H1 (cell line): ENCODE data around the gene FAM53A. TPM values are rescaled to one million over a fixed set of nuclear protein-coding genes. Genes with fewer than 3 reads are reported as not detected.

ENCODE experiments used
- CTCF ChIA-PET: fragments of 300-600 bp; sonication (Branson Sonifier 250); formaldehyde crosslinking; loops from one replicate; lab custom pipeline; 2021; ENCODE audit not compliant: partially characterized antibody; lab: Charles Lee
- POLR2A ChIA-PET: fragments of 300-600 bp; sonication (Branson Sonifier 250); formaldehyde crosslinking; loops from one replicate; lab custom pipeline; 2021; ENCODE audit warnings: inconsistent platforms; ENCODE audit not compliant: partially characterized antibody; lab: Charles Lee
- DNase-seq, 2 experiments: peaks; one replicate each; pipeline versions ENCODE4 v3.0.0 to v3.0.0-alpha.2; 2010 to 2022; ENCODE audit warnings: low spot score in 2 of 2, low read depth in 1 of 2, mixed read lengths in 1 of 2
- FAIRE-seq: peaks from 2 replicates; lab custom pipeline; 2011; peaks lifted over from hg19 to GRCh38; lab: Jason Lieb, UNC
- H2AFZ ChIP-seq: 2 replicates; pipeline ENCODE4 v1.8.1; 2012; ENCODE audit warnings: low read length, inconsistent platforms
- H2AK5ac ChIP-seq: 2 replicates; pipeline ENCODE4 v1.6.1; 2013; ENCODE audit warnings: low read depth, low read length
- H2BK120ac ChIP-seq: replicated peaks from 2 replicates; pipeline ENCODE3; 2013; ENCODE audit warnings: low read depth, low read length, inconsistent platforms
- H2BK12ac ChIP-seq: 2 replicates; pipeline ENCODE4 v1.6.1; 2013; ENCODE audit warnings: low read depth, low read length
- H2BK15ac ChIP-seq: 2 replicates; pipeline ENCODE4 v1.6.1; 2013; ENCODE audit warnings: low read length
- H2BK20ac ChIP-seq: 2 replicates; pipeline ENCODE4 v1.6.1; 2013; ENCODE audit warnings: low read length
- H2BK5ac ChIP-seq: 2 replicates; pipeline ENCODE4 v1.6.1; 2013; ENCODE audit warnings: low read depth, low read length
- H3K14ac ChIP-seq: 2 replicates; pipeline ENCODE4 v1.6.1; 2013; ENCODE audit warnings: inconsistent platforms; ENCODE audit not compliant: insufficient read length
- H3K18ac ChIP-seq: 2 replicates; pipeline ENCODE4 v1.6.1; 2013; ENCODE audit warnings: low read length; ENCODE audit errors: extremely low read depth
- H3K23ac ChIP-seq: 2 replicates; pipeline ENCODE4 v1.6.1; 2013; ENCODE audit warnings: inconsistent platforms; ENCODE audit not compliant: insufficient read length
- H3K23me2 ChIP-seq: 2 replicates; pipeline ENCODE4 v1.6.1; 2013; ENCODE audit warnings: low read depth, low read length
- H3K27ac ChIP-seq: 2 replicates; pipeline ENCODE4 v1.6.1; 2011; ENCODE audit warnings: low read depth, low read length, inconsistent platforms
- H3K27me3 ChIP-seq, 4 experiments: replicated peaks in 1 of 4; 1 replicate in 1 of 4; 2 replicates in 3 of 4; pipeline versions ENCODE4 v1.6.1 to v1.8.1; 2011 to 2013; ENCODE audit warnings: low read length in 3 of 4, mild to moderate bottlenecking in 3 of 4, inconsistent platforms in 2 of 4, mixed read lengths in 2 of 4, moderate library complexity in 1 of 4; ENCODE audit not compliant: control insufficient read depth in 3 of 4, insufficient read depth in 3 of 4; ENCODE audit errors: extremely low read depth in 1 of 4
- H3K36me3 ChIP-seq, 4 experiments: 2 replicates each; pipeline versions ENCODE4 v1.6.1 to v1.8.1; 2011 to 2013; ENCODE audit warnings: mild to moderate bottlenecking in 4 of 4, low read length in 3 of 4, moderate library complexity in 2 of 4, control low read depth in 1 of 4, inconsistent platforms in 1 of 4; ENCODE audit not compliant: insufficient read depth in 4 of 4, control insufficient read depth in 2 of 4
- H3K4ac ChIP-seq: replicated peaks from 2 replicates; pipeline ENCODE3; 2013; ENCODE audit warnings: low read length, low read depth, mixed read lengths, inconsistent platforms; ENCODE audit not compliant: insufficient read length
- H3K4me1 ChIP-seq, 4 experiments: replicated peaks in 1 of 4; 1 replicate in 1 of 4; 2 replicates in 3 of 4; pipeline versions ENCODE4 v1.6.1 to v1.8.1; 2011 to 2013; ENCODE audit warnings: low read length in 3 of 4, inconsistent platforms in 2 of 4, mixed read lengths in 1 of 4; ENCODE audit not compliant: insufficient read depth in 4 of 4, control insufficient read depth in 3 of 4
- H3K4me2 ChIP-seq, 2 experiments: 2 replicates each; pipeline versions ENCODE4 v1.6.1 to v1.8.1; 2011 to 2013; ENCODE audit warnings: low read depth in 2 of 2, low read length in 2 of 2, control low read depth in 1 of 2, inconsistent platforms in 1 of 2, mild to moderate bottlenecking in 1 of 2; ENCODE audit not compliant: insufficient read depth in 1 of 2
- H3K4me3 ChIP-seq, 4 experiments: fragments of 200-600, 300-600 bp in 1 of 4; sonication (generic), shearing (Covaris generic), sonication (Bioruptor Twin) in 1 of 4; 2 replicates each; pipeline versions ENCODE4 v1.5.1 to v1.8.1; 2011 to 2016; ENCODE audit warnings: low read length in 4 of 4, low read depth in 3 of 4, control low read depth in 2 of 4, inconsistent platforms in 2 of 4, mild to moderate bottlenecking in 2 of 4, mixed read lengths in 1 of 4, moderate library complexity in 1 of 4; ENCODE audit not compliant: insufficient read depth in 2 of 4; ENCODE audit errors: extremely low read depth in 1 of 4
- H3K56ac ChIP-seq: replicated peaks from 2 replicates; pipeline ENCODE3; 2013; ENCODE audit warnings: low read depth, mild to moderate bottlenecking, mixed read lengths, low read length, inconsistent platforms; ENCODE audit not compliant: insufficient read length
- H3K79me1 ChIP-seq: 2 replicates; pipeline ENCODE4 v1.6.1; 2013; ENCODE audit warnings: low read depth, low read length, control low read depth
- H3K79me2 ChIP-seq, 2 experiments: 2 replicates each; pipeline versions ENCODE4 v1.6.1 to v1.8.1; 2012 to 2013; ENCODE audit warnings: low read length in 2 of 2, mild to moderate bottlenecking in 2 of 2, inconsistent platforms in 1 of 2; ENCODE audit not compliant: insufficient read depth in 2 of 2, control insufficient read depth in 1 of 2
- H3K9ac ChIP-seq, 4 experiments: replicated peaks in 1 of 4; 1 replicate in 1 of 4; 2 replicates in 3 of 4; pipeline versions ENCODE4 v1.6.1 to v1.8.1; 2011 to 2013; ENCODE audit warnings: low read depth in 3 of 4, low read length in 3 of 4, control low read depth in 2 of 4, mild to moderate bottlenecking in 2 of 4, moderate library complexity in 2 of 4, inconsistent platforms in 1 of 4; ENCODE audit errors: extremely low read depth in 1 of 4
- H3K9me3 ChIP-seq, 2 experiments: 2 replicates each; pipeline versions ENCODE4 v1.6.1 to v1.8.1; 2012 to 2013; ENCODE audit warnings: mild to moderate bottlenecking in 2 of 2, moderate library complexity in 2 of 2, control low read depth in 1 of 2, inconsistent platforms in 1 of 2, low read depth in 1 of 2, low read length in 1 of 2, mixed read lengths in 1 of 2; ENCODE audit not compliant: insufficient read depth in 2 of 2
- H4K20me1 ChIP-seq, 2 experiments: replicated peaks in 1 of 2; 2 replicates each; pipeline versions ENCODE3 to v1.8.1; 2011 to 2013; ENCODE audit warnings: inconsistent platforms in 2 of 2, low read length in 2 of 2, mild to moderate bottlenecking in 1 of 2; ENCODE audit not compliant: insufficient read depth in 2 of 2, control insufficient read depth in 1 of 2
- H4K5ac ChIP-seq: 2 replicates; pipeline ENCODE4 v1.6.1; 2013; ENCODE audit warnings: low read length, low read depth, mixed read lengths, inconsistent platforms; ENCODE audit not compliant: insufficient read length
- H4K8ac ChIP-seq: 2 replicates; pipeline ENCODE4 v1.8.0; 2013; ENCODE audit warnings: mild to moderate bottlenecking, moderate library complexity, low read length, inconsistent platforms; ENCODE audit not compliant: insufficient read depth; ENCODE audit errors: extremely low read depth
- H4K91ac ChIP-seq: replicated peaks from 2 replicates; pipeline ENCODE3; 2013; ENCODE audit warnings: low read length, mixed read lengths, inconsistent platforms; ENCODE audit not compliant: insufficient read length
- ATF3 ChIP-seq: IDR thresholded peaks from 2 replicates; pipeline ENCODE4 v1.6.1; 2011; ENCODE audit warnings: low read depth, mild to moderate bottlenecking, low read length; ENCODE audit not compliant: insufficient read depth
- CHD2 ChIP-seq: IDR thresholded peaks from 2 replicates; pipeline ENCODE4 v1.6.1; 2012; ENCODE audit warnings: low read length, improper control_type of control experiment
- EZH2 ChIP-seq: fragments of 200-600 bp; sonication (generic); IDR thresholded peaks from 2 replicates; pipeline ENCODE4 v1.7.1; 2012; ENCODE audit warnings: low read depth, mild to moderate bottlenecking, moderate library complexity, low read length, inconsistent platforms; ENCODE audit not compliant: severe bottlenecking
- JUND ChIP-seq: IDR thresholded peaks from 2 replicates; pipeline ENCODE4 v1.6.1; 2011; ENCODE audit warnings: mild to moderate bottlenecking, improper control_type of control experiment, low read length
- MAFK ChIP-seq: IDR thresholded peaks from 2 replicates; pipeline ENCODE4 v1.6.1; 2012; ENCODE audit warnings: low read depth, mild to moderate bottlenecking, improper control_type of control experiment, low read length
- NANOG ChIP-seq: IDR thresholded peaks from 2 replicates; pipeline ENCODE4 v1.6.1; 2011; ENCODE audit warnings: low read length, low read depth, mild to moderate bottlenecking, inconsistent platforms; ENCODE audit not compliant: insufficient read depth, poor library complexity, severe bottlenecking
- SAP30 ChIP-seq: fragments of 300-600 bp; sonication (generic); IDR thresholded peaks from 2 replicates; pipeline ENCODE4 v1.7.1; 2012; ENCODE audit warnings: low read length, moderate library complexity, mild to moderate bottlenecking, inconsistent platforms; ENCODE audit not compliant: insufficient read depth, insufficient replicate concordance
- SIX5 ChIP-seq: IDR thresholded peaks from 2 replicates; pipeline ENCODE4 v1.6.1; 2011; ENCODE audit warnings: mild to moderate bottlenecking, low read depth, low read length
- SP2 ChIP-seq: IDR thresholded peaks from 2 replicates; pipeline ENCODE4 v1.6.1; 2012; ENCODE audit warnings: mild to moderate bottlenecking, low read length, inconsistent platforms
- SP4 ChIP-seq: IDR thresholded peaks from 2 replicates; pipeline ENCODE4 v1.6.1; 2012; ENCODE audit warnings: low read length, inconsistent platforms
- TAF1 ChIP-seq: IDR thresholded peaks from 2 replicates; pipeline ENCODE4 v1.6.1; 2011; ENCODE audit warnings: mild to moderate bottlenecking, low read depth, low read length
- TEAD4 ChIP-seq: IDR thresholded peaks from 2 replicates; pipeline ENCODE4 v1.6.1; 2012; ENCODE audit warnings: low read depth, low read length, inconsistent platforms, mixed read lengths
- WGBS, 2 experiments: shearing (Covaris generic) in 1 of 2; methylation state at CpG; one replicate each; pipeline versions ENCODE4 v1.1.6 to v1.1.7; 2013 to 2015; ENCODE audit warnings: low lambda C conversion rate in 2 of 2, mixed read lengths in 2 of 2, inconsistent platforms in 1 of 2, low coverage in 1 of 2, missing lambda C conversion rate in 1 of 2; ENCODE audit not compliant: insufficient replicate concordance in 2 of 2, insufficient coverage in 1 of 2, insufficient read length in 1 of 2; ENCODE audit errors: extremely low coverage in 1 of 2, missing lambda C conversion rate in 1 of 2; 5-methylcytosine and 5-hydroxymethylcytosine counted together
- polyA plus RNA-seq, 7 experiments: library from polyadenylated mRNA; depleted of rRNA in 3 of 7; stranded (reverse) in 5 of 7; unstranded in 2 of 7; fragments of >200 nt in 5 of 7; fragments of 200-250 nt in 2 of 7; gene quantifications; 1 replicate in 5 of 7; 2 replicates in 1 of 7; 4 replicates in 1 of 7; pipeline versions ENCODE4 v1.2.1 to v1.2.3, GENCODE V29; 2011 to 2013; ENCODE audit warnings: missing spikeins in 2 of 7, mixed read lengths in 2 of 7
- total RNA-seq: library from RNA; stranded (reverse); fragmentation: NEBNext Ultra II Directional; extraction: Animal tissue kit (Norgen Biotek cat#: 25700); gene quantifications from 2 replicates; pipeline ENCODE4 v1.2.1, GENCODE V29; 2021

Gene FAM53A
- total and polyA plus RNA-seq, 2 of the 8 experiments (the other 6 are each of a cell fraction or from before 2014, with no cell fraction given), result 1.9 to 2.0 TPM

- POLR2A ChIA-PET, result no interaction called here
- H3K79me2 ChIP-seq, result no peaks in the 10 kb centered on the region
- H3K18ac ChIP-seq, result no peak overlapping the region
- FAIRE-seq, result no peak
- CTCF ChIA-PET, result interaction anchor here (0.6 to 2.5 kb wide), 7 partner anchors 14 to 128 kb away, joined by 3 to 13 read pairs (median 4); no protein-coding TSS in a partner anchor
- no peak overlapping the region for H3K9ac ChIP-seq
- H2AFZ ChIP-seq, result no peak overlapping the region
- no peak overlapping the region for H3K14ac ChIP-seq
- H3K56ac ChIP-seq, result no peak overlapping the region
- no peak overlapping the region for H3K4me2 ChIP-seq
- no peaks in the 10 kb centered on the region for H3K27me3 ChIP-seq
- H3K9me3 ChIP-seq, result no peaks in the 10 kb centered on the region
- H3K23ac ChIP-seq, result no peak overlapping the region
- H4K5ac ChIP-seq, result no peak overlapping the region
- H3K36me3 ChIP-seq, result no peaks in the 10 kb centered on the region
- no peak for DNase-seq
- no peak overlapping the region for H2BK12ac ChIP-seq
- H2BK15ac ChIP-seq, result no peak overlapping the region
- no peak overlapping the region for H2AK5ac ChIP-seq
- no peak overlapping the region for H3K4me3 ChIP-seq
- no peaks in the 10 kb centered on the region; the same call in 1 of the 2 replicates for H3K79me1 ChIP-seq
- whole genome bisulfite sequencing, 2 experiments, result 83% methylated on average over 25 of the region's 25 CpGs; no CpG with 5 or more reads in 1 of the 2 experiments
- H3K23me2 ChIP-seq, result no peaks in the 10 kb centered on the region
- no peak overlapping the region for H3K27ac ChIP-seq
- no peak overlapping the region for H3K4ac ChIP-seq
- peaks cover 0 to 2% (median 0%) of the 10 kb centered on the region in 4 experiments; a peak in 1 of 7 replicates for H3K4me1 ChIP-seq
- no peak overlapping the region for H2BK5ac ChIP-seq
- H4K91ac ChIP-seq, result peak overlapping the region; percentile 89
- no peak overlapping the region for H2BK20ac ChIP-seq
- H4K8ac ChIP-seq, result peak overlapping the region; percentile 68; the same call in 1 of the 2 replicates
- no peaks in the 10 kb centered on the region for H4K20me1 ChIP-seq
- H2BK120ac ChIP-seq, result no peak overlapping the region
- TF ChIP-seq SP4 (no peak), JUND (no peak), SIX5 (no peak), MAFK (no peak), TAF1 (no peak), CHD2 (no peak), TEAD4 (no peak), SAP30 (no peak), NANOG (no peak), ATF3 (no peak), EZH2 (no peak), SP2 (no peak)
These were observed 7.2 kb downstream of the FAM53A start for GRCh38 chr4:1676605-1677525.
